ENCODE measurements around the gene PAPPA2. TPM values are rescaled to one million over a fixed set of nuclear protein-coding genes. Genes with fewer than 3 reads are reported as not detected.

The PAPPA2 gene
- total and polyA plus RNA-seq, 2 of the 4 experiments (the other 2 are of a cell fraction) = 0.10 to 0.18 TPM

- H3K14ac ChIP-seq (replicated peaks; ENCODE audit: low read depth, low read length) = no peak overlapping the region
- no peaks in the 10 kb centered on the region for H4K20me1 ChIP-seq (ENCODE audit: insufficient read depth, low read length)
- no peaks in the 10 kb centered on the region for H3K9me3 ChIP-seq (ENCODE audit: control insufficient read depth, insufficient read depth, low read length)
- no peaks in the 10 kb centered on the region for H3K9me1 ChIP-seq (ENCODE audit: insufficient read depth, low read length)
- ChIA-PET POLR2A (ENCODE audit: unreplicated experiment) (no interaction called here), CTCF (no interaction called here)
- no peak overlapping the region for H3K9ac ChIP-seq (ENCODE audit: low read depth, low read length)
- WGBS, 2 experiments (ENCODE audit: extremely low coverage in 2 of 2, insufficient read length in 1 of 2) = 54% methylated on average over 4 of the region's 4 CpGs; no CpG with 5 or more reads in 1 of the 2 experiments
- H2BK15ac ChIP-seq (ENCODE audit: low read depth, low read length) = no peak overlapping the region
- H2AFZ ChIP-seq (replicated peaks; ENCODE audit: low read length, poor library complexity) = no peak overlapping the region
- BruUV-seq (replicated peaks) = no TSS peak
- no peak overlapping the region for H3K4me2 ChIP-seq (ENCODE audit: low read depth, low read length)
- H3K79me1 ChIP-seq (ENCODE audit: low read depth in 1 of 2, low read length in 2 of 2) = no peaks in the 10 kb centered on the region
- dilution Hi-C loops (cut with HindIII; ENCODE audit: low sequenced_read_pairs, unreplicated experiment) (no loop called here), intact Hi-C loops (cut with micrococcal nuclease) (no loop called here), in situ Hi-C loops (cut with MboI; ENCODE audit: low sequenced_read_pairs) (loop anchor here (5.0 to 10.0 kb wide), 2 partner anchors 327 to 509 kb away; no protein-coding TSS in a partner anchor)
- no peaks in the 10 kb centered on the region for H3K36me3 ChIP-seq (ENCODE audit: control insufficient read depth, insufficient read depth, low read length)
- no peak overlapping the region for H3K4me3 ChIP-seq (ENCODE audit: insufficient read depth, low read depth, low read length)
- TF ChIP-seq BHLHE40 (IDR thresholded peaks at IDR 0.05; ENCODE audit: low read depth, low read length) (no peak), RAD21 (IDR thresholded peaks at IDR 0.05; ENCODE audit: low read length) (no peak), USF2 (IDR thresholded peaks at IDR 0.05; ENCODE audit: low read depth, low read length) (no peak), CTCF (conservative IDR thresholded peaks at IDR 0.05; ENCODE audit: low read depth, low read length) (no peak)
- no peak overlapping the region for H2AK5ac ChIP-seq (ENCODE audit: low read depth, low read length)
- H4K5ac ChIP-seq (ENCODE audit: low read depth, low read length) = no peak overlapping the region
- H3K27ac ChIP-seq (ENCODE audit: insufficient read depth, low read length) = no peak overlapping the region
- H3K23ac ChIP-seq (ENCODE audit: low read depth, low read length) = no peak overlapping the region
- no peak overlapping the region for H2AK9ac ChIP-seq (replicated peaks; ENCODE audit: low read depth, low read length, poor library complexity)
- no peak overlapping the region for H3K56ac ChIP-seq (ENCODE audit: extremely low read depth, insufficient read depth, low read length)
- no peak overlapping the region for H2BK20ac ChIP-seq (ENCODE audit: low read depth, low read length)
- ATAC-seq (ENCODE audit: low read depth) = no peak
- H2BK120ac ChIP-seq (ENCODE audit: low read depth, low read length) = no peak overlapping the region
- no peak overlapping the region for H4K8ac ChIP-seq (ENCODE audit: low read depth in 2 of 2, low read length in 2 of 2)
- no peak for DNase-seq
- no peaks in the 10 kb centered on the region for H3K4me1 ChIP-seq (ENCODE audit: control insufficient read depth, insufficient read depth, low read length)
- no peak overlapping the region for H4K91ac ChIP-seq (ENCODE audit: insufficient read depth, low read depth, low read length)
- no peak overlapping the region for H3K4ac ChIP-seq (ENCODE audit: low read depth, low read length)
- no peak overlapping the region for H2BK5ac ChIP-seq (ENCODE audit: low read depth, low read length, poor library complexity, severe bottlenecking)
- H3K18ac ChIP-seq (ENCODE audit: low read depth, low read length) = no peak overlapping the region
- H3K27me3 ChIP-seq (ENCODE audit: control insufficient read depth, insufficient read depth, low read length) = no peaks in the 10 kb centered on the region
Measured at GRCh38 chr1:176884286-176884685, 421.3 kb downstream of the PAPPA2 start.
